GM19397 (cell line): Measurements from ENCODE around the gene EEF1B2.
"Not testable (repeated sequence)": the region's sequence is repeated elsewhere in the genome, so short reads cannot be mapped to it uniquely, and the experiment has no call there.

Experiments
- ATAC-seq: cut with Tn5 transposase; IDR thresholded peaks from one replicate; pipeline ENCODE4 v1.9.1; 2021; ENCODE audit warnings: mild to moderate bottlenecking, moderate library complexity; ENCODE audit not compliant: unreplicated experiment

EEF1B2 gene

DNA sequence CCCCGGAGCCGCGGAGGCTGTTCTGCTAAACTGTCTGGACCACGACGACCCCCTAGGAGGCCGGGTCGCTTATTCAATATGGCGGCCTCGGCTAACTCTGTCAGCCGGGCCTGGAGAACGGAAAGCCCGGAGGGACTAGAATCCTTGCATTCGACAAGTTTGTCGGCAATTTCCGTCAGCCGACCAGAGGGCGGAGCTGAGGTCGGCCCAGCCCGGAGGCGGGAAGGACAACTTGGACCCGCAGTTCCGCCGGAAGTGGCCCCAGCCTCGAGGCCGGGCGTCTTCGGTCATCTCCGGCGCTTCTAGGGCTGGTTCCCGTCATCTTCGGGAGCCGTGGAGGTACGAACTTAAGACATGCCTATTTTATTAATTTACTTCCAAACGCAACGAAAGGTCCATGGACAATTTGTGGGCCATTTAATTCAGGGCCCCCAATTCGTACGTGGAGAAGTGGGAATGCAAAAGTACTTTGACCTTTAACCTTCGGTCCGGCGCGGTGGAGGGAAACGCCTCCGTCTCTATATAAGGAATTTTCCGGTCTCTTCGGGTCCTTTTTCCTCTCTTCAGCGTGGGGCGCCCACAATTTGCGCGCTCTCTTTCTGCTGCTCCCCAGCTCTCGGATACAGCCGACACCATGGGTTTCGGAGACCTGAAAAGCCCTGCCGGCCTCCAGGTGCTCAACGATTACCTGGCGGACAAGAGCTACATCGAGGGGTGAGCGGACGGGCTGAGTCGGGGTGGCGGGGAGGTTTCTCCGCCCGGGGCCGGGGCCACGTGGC, at the start of gene EEF1B2, which contains the start of gene NDUFS1:
TSS of gene EEF1B2 (plus strand) at position 550 of the 779 bp plus-strand sequence. CDS start at position 635, 85 bp downstream.
TSS of gene NDUFS1 (minus strand) at position 99 of the 779 bp plus-strand sequence. CDS start 5,766 bp downstream, outside the sequence.
- ATAC-seq, result peak; percentile 89

DNA sequence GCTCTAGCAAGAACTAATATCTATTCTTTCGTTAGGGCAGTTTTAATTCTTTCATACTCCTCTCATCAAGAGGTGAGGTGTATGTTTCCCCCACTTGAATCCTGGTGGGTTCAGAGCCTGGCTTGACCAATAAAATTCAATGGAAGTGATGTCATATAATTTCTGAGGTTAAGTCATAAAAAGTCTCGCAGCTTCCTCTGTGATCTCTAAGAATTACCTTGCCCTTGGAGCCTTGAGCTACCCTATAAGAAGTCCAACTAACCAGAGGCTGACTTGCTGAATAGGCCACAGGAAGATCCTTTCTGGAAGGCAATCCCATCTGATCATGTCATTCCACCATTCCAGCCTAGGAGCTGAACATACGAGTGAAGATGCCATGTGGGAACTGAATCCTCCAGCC, 47.6 kb upstream of the EEF1B2 start:
- no peak for ATAC-seq

DNA sequence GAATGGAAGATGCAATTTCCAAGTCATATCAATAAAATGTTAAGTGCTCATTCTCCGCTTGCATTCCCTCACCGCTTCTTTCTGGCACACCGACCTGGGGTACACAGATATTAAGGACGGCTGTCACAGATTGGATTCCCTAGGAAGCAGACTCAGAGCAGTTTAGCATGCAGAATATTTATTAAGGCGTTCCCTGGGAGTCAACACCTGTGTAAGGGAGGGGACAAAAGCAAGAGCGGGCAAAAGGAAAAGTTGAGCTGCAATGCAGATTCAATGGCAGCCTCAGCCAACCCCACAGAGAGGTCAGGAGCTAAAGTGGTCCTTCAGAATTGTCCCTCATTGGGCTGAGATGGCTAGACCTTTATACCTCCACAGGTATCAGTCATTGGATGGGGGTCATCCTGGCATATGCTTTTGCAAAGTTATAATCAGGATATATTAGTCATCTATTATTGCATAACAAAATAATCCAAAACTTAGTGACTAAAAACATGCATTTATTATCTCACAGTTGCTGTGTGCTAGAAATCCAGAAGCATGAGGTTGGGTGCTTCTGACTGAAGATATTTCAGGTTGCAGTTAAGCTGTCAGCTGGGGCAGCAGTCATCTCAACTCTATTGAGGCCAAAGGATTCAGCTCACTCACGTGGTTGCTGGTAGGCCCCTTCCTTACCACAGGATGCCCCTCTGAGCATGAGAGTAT, 46.7 kb upstream of the EEF1B2 start:
- ATAC-seq, result no peak

DNA sequence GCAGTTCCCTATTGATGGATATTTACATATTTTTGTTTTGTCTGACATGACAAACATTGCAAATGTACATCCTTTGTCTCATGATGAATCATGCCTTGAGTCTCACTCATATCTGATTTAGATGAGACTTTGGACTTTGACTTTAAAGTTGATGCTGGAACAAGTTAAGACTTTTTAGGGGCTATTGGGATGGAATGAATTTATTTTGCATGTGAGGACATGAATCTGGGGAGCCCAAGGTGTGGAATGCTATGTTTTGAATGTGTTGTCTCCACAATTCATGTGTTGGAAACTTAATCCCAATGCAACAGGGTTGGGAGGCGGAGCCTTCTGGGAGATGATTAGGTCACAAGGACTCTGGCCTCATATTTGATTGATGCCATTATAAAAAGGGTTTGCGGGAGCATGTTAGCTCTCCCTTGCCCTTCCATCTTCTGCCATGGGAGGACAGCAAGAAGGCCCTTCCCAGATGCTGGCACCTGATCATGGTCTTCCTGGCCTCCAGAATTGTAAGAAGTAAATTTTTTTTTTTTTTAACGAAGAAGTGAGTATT, 44.6 kb upstream of the EEF1B2 start:
- ATAC-seq, result no peak

DNA sequence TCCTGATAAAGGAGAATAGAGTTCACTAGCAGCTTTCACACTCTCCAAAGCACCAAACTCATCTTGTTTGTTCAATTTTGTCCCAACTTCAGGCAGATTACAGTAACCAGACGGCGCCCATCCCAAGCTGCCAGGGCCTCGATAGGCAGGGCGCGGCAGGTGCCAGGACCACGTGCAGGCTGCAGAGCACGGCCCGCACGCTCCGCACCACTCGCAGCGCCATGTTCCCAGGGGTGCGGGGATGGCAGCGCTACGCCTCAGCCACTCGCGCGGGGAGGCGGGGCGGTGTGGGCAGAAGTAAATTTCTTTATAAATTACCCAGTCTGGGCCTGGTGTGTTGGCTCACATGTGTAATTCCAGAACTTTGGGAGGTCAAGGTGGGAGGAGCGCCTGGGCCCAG, 43.4 kb upstream of the EEF1B2 start:
- ATAC-seq, result no peak

DNA sequence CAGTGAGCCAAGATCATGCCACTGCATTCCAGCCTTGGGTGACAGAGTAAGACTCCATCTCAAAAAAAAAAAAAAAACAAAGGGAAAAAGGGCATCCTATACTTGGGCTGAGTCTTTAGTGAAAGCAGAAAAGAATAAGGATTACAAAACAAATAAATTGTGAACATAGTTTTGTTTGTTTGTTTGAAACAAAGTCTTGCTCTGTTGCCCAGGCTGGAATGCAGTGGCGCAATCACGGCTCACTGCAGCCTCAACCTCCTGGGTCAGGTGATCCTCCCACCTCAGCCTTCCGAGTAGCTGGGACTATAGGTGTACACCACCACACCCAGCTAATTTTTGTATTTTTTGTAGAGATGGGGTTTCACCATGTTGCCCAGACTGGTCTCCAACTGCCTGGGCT, 37.1 kb upstream of the EEF1B2 start:
- not testable (repeated sequence) for ATAC-seq

DNA sequence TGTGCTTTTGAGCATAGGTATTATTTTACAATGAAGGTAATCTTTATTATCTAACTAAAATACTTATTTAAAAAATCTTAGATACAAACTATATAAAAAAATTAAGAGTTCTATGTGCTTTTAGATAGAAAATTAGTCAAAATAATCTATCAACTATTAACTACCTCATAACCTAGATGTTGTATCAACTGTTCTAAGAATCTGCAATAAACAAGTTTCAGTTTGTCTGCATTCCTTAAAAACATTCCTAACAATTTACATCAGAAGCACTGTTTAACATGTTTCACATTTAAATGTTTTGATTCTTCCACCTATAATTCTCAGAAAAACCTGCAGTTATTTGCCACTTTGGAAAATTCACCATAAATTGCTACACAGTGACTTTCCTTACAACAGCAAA, 33.8 kb upstream of the EEF1B2 start:
- no peak for ATAC-seq

DNA sequence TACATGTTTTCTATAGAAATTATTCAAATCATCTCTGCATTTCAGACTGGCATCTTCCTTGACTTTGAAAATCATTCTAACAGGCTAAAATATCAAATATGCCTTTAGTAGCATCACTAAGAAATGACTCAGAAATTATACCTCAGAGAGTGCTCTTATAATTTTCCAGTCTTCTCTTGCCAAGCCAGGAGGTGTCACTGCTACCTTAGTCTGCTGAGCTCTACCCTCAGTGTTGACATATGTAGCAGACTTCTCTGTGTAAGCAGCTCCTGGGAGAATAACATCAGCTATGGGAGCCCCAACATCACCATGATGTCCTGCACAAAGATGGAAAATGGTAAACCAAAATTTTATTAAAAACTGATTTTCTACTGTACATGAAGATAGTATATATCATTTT, 32.0 kb upstream of the EEF1B2 start:
- no peak for ATAC-seq

DNA sequence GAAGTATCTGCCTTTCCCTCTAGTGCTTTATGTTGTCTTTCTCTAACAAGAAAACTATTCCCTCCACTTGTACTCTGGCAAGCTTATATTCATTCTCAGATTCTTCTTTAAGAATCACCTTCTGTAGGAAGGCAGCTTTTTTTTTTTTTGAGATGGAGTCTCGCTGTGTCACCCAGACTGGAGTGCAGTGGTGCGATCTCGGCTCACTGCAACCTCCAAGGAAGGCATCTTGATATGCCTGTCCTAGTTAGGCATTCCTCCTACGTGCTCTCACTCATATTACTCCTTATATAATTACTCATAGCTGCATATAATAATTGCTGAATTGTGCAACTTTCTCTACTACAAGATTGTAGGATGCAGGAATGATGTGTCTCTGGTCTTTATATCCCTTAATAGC, 16.2 kb upstream of the EEF1B2 start:
- ATAC-seq, result no peak

DNA sequence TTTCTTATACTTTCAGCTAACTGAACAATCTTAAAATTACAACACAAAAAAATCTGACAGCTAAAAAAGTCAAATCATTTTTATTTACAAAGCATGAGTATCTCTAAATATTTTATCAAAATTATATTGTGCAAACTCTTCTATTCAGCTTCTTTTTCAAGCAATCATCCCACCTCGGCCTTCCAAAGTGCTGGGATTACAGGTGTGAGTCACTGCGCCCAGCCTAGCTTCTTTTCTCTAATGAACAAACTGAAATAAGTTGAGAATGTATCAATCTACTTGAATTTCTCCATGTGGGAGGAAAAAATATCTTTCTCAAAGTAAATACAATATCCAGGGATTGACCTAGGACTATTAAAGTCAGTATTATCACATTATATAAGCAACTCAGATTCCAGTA, 15.3 kb upstream of the EEF1B2 start:
- no peak for ATAC-seq

DNA sequence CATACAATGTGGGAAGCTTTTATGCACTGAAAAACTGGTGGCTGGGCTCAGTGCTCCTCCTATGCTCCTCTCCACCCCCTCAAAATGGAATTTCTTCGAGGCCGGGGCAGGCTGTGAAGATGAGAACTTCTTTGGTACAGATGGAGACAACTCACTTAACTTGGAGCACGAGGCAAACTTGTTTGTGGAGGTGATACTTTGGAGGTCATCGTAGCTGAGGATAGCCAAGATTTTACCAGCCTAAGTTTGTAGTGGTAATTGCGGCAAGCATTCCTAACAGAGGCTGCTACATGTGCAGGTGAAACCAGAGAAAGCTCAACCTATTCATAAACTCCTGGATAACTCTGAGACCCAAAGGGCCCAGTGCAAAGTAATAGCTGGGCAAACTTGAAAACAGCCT, 14.0 kb upstream of the EEF1B2 start:
- no peak for ATAC-seq

DNA sequence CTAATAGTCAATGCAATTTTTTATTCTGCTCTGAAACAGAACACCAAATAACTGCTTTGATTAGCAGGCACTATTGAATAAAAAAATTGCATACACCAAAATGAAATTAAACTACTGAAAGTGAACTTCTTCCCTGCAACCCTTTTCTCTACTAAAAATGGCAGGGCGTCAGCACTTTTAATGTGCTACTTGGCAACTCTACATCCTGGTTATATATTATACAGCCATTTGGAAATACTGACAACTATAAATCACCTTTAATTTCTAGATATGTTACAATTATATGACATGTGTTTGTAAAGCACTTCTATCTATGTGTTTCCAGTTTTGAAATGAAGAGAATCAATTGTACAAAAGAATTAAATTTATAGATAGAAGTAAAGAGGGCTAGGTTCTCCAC, 10.4 kb upstream of the EEF1B2 start:
- no peak for ATAC-seq

DNA sequence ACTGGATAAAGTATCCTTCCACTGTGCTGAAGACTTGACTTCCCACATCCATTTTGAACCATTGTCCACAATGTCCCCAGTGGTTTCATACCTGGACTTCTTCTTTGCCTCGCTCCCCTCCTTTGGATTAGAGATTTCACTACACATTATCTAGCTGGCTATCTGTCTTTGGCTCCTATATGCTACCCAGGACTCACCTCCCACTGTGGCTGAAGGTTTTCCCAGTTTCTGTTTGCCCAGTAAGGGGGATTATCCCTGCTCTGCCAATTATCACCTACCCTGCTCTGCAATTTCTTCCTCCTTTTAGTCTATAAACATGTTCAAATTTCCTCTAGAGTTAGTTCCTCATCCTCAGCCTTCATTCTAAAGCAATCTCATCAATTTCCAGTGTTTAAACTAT, 9.5 kb upstream of the EEF1B2 start:
- no peak for ATAC-seq

DNA sequence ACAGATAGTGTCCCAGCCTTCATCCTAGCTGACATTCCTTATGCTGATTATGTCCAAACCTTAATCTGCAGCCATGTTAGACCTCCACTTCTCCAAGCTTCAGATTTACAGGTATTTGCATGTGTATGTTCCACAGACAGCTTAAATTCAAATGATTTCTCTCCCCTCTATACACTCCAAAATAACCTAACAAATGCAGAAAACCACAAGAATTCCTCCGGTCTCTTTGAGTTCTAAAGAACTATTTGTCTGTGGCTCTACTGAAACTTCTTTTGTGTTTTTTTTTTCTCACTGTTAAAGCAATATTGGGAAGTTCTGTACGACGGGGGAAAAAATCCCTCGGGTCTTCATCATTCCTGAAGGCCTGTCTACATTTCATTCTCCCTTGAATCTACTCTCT, 9.1 kb upstream of the EEF1B2 start:
- ATAC-seq, result no peak

DNA sequence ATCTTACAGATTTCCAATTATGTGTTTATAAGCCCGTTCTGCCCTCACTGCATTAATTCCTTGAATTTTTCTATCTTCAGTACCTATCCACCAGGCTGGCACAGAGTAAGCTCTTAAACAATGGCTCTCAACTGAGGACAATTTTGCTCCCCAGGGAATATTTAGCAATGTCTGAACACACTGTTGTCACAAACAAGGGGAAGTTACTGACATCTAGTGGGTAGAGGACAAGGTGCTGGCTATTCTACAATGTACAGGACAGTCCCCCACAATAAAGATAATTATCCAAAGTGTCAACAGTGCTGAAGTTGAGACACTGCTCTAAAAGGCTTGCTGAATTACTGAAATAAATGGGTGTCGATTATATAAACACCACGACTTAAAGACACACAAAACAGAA, 5.5 kb upstream of the EEF1B2 start:
- ATAC-seq, result peak; percentile 43

DNA sequence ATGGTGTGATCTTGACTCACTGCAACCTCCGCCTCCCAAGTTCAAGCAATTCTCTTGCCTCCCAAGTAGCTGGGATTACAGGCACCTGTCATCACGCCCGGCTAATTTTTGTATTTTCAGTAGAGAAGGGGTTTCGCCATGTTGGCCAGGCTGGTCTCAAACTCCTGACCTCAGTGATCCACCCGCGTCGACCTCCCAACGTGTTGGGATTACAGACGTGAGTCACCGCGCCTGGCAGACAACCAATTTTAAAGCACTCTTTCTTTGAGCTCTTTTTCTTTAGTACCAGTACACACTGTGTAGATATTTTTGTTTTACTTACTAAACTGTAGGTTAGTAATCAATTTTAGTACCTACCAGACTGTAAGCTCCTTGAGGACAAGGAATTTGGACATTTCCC, 2.7 kb upstream of the EEF1B2 start:
- not testable (repeated sequence) for ATAC-seq

DNA sequence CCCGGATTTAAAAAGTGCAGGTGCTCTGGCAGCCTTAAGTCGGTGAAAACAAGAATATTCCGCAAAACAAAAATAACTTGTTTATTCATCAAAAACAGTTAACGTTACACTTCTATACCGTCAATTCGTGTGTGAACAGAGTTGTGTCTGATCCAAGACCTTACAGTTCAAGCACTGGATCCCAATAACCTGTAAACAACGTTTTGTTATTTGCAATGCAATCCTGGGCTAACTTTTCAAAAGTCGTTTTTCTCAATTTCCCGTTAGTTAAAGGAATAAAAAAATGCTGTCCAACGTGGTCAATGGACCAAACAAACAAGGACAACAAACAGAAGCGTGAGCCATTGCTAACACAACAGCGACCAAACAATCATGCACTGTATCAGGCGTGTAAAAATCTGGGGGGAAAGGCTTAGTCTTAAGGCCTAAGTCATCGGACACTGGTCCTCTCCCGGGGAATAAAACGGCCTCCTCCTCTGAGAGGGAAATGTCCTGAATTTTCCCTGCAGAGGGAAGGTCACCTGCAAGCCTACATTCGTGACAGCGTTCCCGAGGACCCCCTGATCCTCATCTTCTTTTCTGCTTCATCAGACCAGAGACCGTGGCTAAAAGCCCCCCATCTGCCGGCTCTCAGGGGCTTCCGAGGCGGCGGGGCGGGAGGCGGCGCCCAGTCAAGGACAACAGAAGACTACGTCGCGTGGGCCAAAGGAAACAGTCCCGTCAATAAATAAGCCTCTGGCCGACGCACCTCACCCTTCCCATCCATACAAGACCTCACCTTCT, 941 bp upstream of the EEF1B2 start:
- ATAC-seq, result peak; percentile 26

DNA sequence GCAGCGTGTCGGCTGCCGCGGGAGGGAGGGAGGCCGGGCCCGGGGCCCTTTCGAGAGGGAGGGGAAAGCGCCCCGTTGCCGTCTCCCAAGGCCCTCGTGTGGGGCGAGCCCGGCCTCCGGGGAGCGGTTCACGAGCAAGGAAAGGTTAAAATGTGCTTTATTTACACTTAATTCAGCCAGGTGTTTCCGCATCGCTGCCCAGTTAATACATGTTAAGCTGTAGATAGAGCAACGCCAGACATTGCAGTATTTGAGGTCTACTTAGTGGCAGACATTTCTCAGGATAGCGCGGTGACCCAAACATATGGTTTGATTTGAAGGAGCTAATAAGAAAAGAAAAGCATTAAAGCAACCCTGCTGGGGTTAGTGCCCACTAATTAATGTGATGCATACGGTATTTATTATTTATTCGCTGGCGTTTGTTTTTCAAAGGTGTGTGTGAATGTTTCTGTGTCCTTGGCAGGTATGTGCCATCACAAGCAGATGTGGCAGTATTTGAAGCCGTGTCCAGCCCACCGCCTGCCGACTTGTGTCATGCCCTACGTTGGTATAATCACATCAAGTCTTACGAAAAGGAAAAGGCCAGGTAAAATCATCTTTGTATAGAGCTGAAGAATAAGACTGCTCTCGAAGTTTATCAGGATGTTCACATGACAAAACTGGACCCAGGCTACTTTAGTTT, 571 bp downstream of the EEF1B2 start:
- ATAC-seq, result peak; percentile 51

DNA sequence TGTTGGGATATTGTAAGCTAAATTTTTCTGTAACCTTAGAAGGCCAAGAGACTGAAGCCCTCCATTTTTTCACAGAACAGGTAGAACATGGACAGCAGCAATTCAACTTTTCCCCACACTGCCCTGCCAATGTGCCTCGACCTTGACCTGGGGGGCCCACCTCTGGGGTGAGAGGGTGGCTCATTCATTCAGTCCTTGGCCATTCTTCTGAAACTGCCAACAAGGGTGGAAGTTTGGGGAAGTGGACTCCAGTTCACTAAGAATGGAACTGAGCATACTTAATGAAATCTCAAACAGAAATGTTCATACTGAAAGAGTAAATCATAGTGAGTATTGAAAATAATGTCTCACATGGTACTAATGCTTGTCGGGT, 1.1 kb downstream of the EEF1B2 start:
- no peak for ATAC-seq

DNA sequence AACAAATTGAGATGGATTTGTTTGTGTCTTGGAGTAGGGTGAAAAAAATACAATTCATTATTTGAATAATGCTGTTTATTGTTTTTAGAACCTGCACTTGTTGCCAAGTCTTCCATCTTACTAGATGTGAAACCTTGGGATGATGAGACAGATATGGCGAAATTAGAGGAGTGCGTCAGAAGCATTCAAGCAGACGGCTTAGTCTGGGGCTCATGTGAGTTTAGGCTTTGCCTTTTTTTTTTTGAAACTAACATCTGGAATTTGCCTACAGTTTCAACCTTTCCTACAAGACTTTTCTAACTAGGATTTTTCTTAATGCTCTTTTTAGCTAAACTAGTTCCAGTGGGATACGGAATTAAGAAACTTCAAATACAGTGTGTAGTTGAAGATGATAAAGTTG, 2.7 kb downstream of the EEF1B2 start:
- ATAC-seq, result not testable (repeated sequence)
